Measurements from ENCODE around the gene COL19A1. TPM values are rescaled to one million over a fixed set of nuclear protein-coding genes. Genes with fewer than 3 reads are reported as not detected.
A peak's percentile ranks its signal among the peaks of the same experiment; 100 is the strongest.

The COL19A1 gene
- total RNA-seq, 1 experiment from 2014 or later = not detected

- intact Hi-C loops (cut with micrococcal nuclease) = no loop called here
- no peak overlapping the region for H3K4me3 Mint-ChIP-seq (ENCODE audit: unreplicated experiment)
- TF ChIP-seq CTCF (IDR thresholded peaks at IDR 0.05; ENCODE audit: unreplicated experiment) = no peak
- H3K4me1 Mint-ChIP-seq (ENCODE audit: insufficient read depth, unreplicated experiment) = no peaks in the 10 kb centered on the region
- no peak overlapping the region for H3K27ac Mint-ChIP-seq (ENCODE audit: low read depth, unreplicated experiment)
- no peaks in the 10 kb centered on the region for H3K9me3 Mint-ChIP-seq (ENCODE audit: unreplicated experiment)
- BruUV-seq (replicated peaks) = no TSS peak
- DNase-seq (ENCODE audit: unreplicated experiment) = no peak
- ChIA-PET CTCF (no interaction called here), POLR2A (no interaction called here)
- H3K27me3 Mint-ChIP-seq (ENCODE audit: insufficient read depth, unreplicated experiment) = peaks cover 98% of the 10 kb centered on the region
- no peaks in the 10 kb centered on the region for H3K36me3 Mint-ChIP-seq (ENCODE audit: insufficient read depth, unreplicated experiment)
These were observed 332.4 kb downstream of the COL19A1 start for GRCh38 chr6:70198785-70199184.

- no TSS peak for BruUV-seq (replicated peaks)
- no peaks in the 10 kb centered on the region for H3K36me3 Mint-ChIP-seq (ENCODE audit: insufficient read depth, unreplicated experiment)
- no peak overlapping the region for H3K27ac Mint-ChIP-seq (ENCODE audit: low read depth, unreplicated experiment)
- CTCF ChIA-PET = interaction anchor here (0.7 to 1.2 kb wide), 5 partner anchors 12 to 751 kb away, joined by 3 to 8 read pairs (median 3); no protein-coding TSS in a partner anchor
- intact Hi-C loops (cut with micrococcal nuclease) = no loop called here
- H3K9me3 Mint-ChIP-seq (ENCODE audit: unreplicated experiment) = no peaks in the 10 kb centered on the region
- POLR2A ChIA-PET = no interaction called here
- no peaks in the 10 kb centered on the region for H3K4me1 Mint-ChIP-seq (ENCODE audit: insufficient read depth, unreplicated experiment)
- no peak for TF ChIP-seq CTCF (IDR thresholded peaks at IDR 0.05; ENCODE audit: unreplicated experiment)
- no peak for DNase-seq (ENCODE audit: unreplicated experiment)
- no peak overlapping the region for H3K4me3 Mint-ChIP-seq (ENCODE audit: unreplicated experiment)
- peaks cover 93% of the 10 kb centered on the region for H3K27me3 Mint-ChIP-seq (ENCODE audit: insufficient read depth, unreplicated experiment)
These were observed 342.0 kb downstream of the COL19A1 start for GRCh38 chr6:70208235-70208790.

DNA sequence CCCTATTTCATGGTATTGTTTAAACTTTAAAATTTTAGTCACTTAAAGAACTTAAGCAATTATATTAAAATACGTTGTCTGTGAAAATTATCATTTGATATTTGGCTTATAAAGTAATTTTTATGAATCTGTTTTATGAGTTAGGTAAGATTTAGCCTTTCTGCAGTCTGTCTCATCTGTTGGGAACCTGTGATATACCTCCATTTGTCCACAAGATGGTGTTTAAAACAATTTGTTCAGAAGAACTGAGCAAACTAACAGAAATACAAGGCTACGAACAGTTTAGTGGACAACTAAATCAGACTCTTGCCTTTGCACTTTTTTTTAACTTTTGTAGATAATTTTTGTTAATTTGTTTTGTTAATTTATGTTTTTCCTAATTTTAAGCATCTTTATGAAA is 344.1 kb downstream of the COL19A1 start:
- intact Hi-C loops (cut with micrococcal nuclease) = no loop called here
- Mint-ChIP-seq H3K27me3 (ENCODE audit: insufficient read depth, unreplicated experiment) (peaks cover 94% of the 10 kb centered on the region), H3K4me3 (ENCODE audit: unreplicated experiment) (no peak overlapping the region), H3K27ac (ENCODE audit: low read depth, unreplicated experiment) (no peak overlapping the region), H3K4me1 (ENCODE audit: insufficient read depth, unreplicated experiment) (no peaks in the 10 kb centered on the region), H3K9me3 (ENCODE audit: unreplicated experiment) (no peaks in the 10 kb centered on the region), H3K36me3 (ENCODE audit: insufficient read depth, unreplicated experiment) (no peaks in the 10 kb centered on the region)
- POLR2A ChIA-PET = no interaction called here
- BruUV-seq (replicated peaks) = no TSS peak
- CTCF ChIA-PET = interaction anchor here (2.9 kb wide), 1 partner anchor 10 kb away, joined by 30 read pairs; no protein-coding TSS in a partner anchor
- peak; percentile 23 for TF ChIP-seq CTCF (IDR thresholded peaks at IDR 0.05; ENCODE audit: unreplicated experiment)
- DNase-seq (ENCODE audit: unreplicated experiment) = peak; percentile 12

DNA sequence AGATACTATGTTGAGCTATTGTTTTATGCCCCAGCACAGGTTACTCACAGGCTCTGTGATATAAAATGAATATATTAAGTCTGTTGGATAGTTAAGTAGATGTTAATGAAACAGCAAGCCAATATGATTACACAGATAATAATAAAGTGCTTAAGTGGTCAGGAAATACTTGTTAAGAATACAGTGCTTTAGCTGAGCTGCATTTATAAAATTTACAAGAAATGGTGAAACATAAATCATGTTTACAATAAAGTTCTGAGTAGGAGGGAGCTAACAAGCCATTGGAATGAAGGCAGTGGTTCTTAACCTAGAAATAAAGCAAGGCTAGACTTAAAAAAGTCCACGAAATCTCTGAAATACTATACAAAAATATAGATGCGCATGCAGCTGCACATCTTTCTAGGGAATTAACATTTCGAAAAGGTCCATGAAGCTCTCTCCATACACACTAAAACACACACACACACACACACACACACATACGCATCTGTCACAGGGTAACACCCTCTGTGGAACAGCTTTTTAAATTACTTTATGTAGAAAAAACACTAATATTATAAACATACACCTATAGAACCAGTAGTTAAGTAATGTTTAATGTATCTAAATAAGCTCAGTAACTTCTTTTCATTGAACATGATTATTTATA is 349.2 kb downstream of the COL19A1 start:
- Mint-ChIP-seq H3K27me3 (ENCODE audit: insufficient read depth, unreplicated experiment) (peaks cover 95% of the 10 kb centered on the region), H3K4me3 (ENCODE audit: unreplicated experiment) (no peak overlapping the region), H3K27ac (ENCODE audit: low read depth, unreplicated experiment) (no peak overlapping the region), H3K9me3 (ENCODE audit: unreplicated experiment) (no peaks in the 10 kb centered on the region), H3K36me3 (ENCODE audit: insufficient read depth, unreplicated experiment) (no peaks in the 10 kb centered on the region), H3K4me1 (ENCODE audit: insufficient read depth, unreplicated experiment) (no peaks in the 10 kb centered on the region)
- POLR2A ChIA-PET = no interaction called here
- no peak for TF ChIP-seq CTCF (IDR thresholded peaks at IDR 0.05; ENCODE audit: unreplicated experiment)
- CTCF ChIA-PET = interaction anchor here (0.5 to 1.8 kb wide), 5 partner anchors 93 to 793 kb away, joined by 3 to 6 read pairs (median 4); no protein-coding TSS in a partner anchor
- DNase-seq (ENCODE audit: unreplicated experiment) = no peak
- BruUV-seq (replicated peaks) = no TSS peak
- intact Hi-C loops (cut with micrococcal nuclease) = no loop called here
